BLaER1 (cell line): ENCODE data around the gene BANP.
A peak's percentile ranks its signal among the peaks of the same experiment; 100 is the strongest.

Experiments
- H3K27ac ChIP-seq: shearing (Covaris generic); formaldehyde crosslinking; 2 replicates; pipeline ENCODE4 v1.8.1; 2022
- H3K27me3 ChIP-seq: shearing (Covaris generic); formaldehyde crosslinking; 2 replicates; pipeline ENCODE4 v1.8.1; 2022
- H3K36me3 ChIP-seq: shearing (Covaris generic); formaldehyde crosslinking; 2 replicates; pipeline ENCODE4 v1.8.1; 2022
- H3K4me1 ChIP-seq: shearing (Covaris generic); formaldehyde crosslinking; 2 replicates; pipeline ENCODE4 v1.8.1; 2022
- H3K4me2 ChIP-seq: shearing (Covaris generic); formaldehyde crosslinking; 2 replicates; pipeline ENCODE4 v1.8.1; 2022
- H3K4me3 ChIP-seq: shearing (Covaris generic); formaldehyde crosslinking; 2 replicates; pipeline ENCODE4 v1.8.1; 2022
- H3K9ac ChIP-seq: shearing (Covaris generic); formaldehyde crosslinking; 2 replicates; pipeline ENCODE4 v1.8.1; 2022
- H3K9me3 ChIP-seq: shearing (Covaris generic); formaldehyde crosslinking; 2 replicates; pipeline ENCODE4 v1.8.1; 2022
- H4K20me1 ChIP-seq: shearing (Covaris generic); formaldehyde crosslinking; 2 replicates; pipeline ENCODE4 v1.8.1; 2022
- Cebpa-rat ChIP-seq: shearing (Covaris generic); IDR thresholded peaks from 2 replicates; pipeline ENCODE4 v1.8.1; 2022

Gene BANP

DNA sequence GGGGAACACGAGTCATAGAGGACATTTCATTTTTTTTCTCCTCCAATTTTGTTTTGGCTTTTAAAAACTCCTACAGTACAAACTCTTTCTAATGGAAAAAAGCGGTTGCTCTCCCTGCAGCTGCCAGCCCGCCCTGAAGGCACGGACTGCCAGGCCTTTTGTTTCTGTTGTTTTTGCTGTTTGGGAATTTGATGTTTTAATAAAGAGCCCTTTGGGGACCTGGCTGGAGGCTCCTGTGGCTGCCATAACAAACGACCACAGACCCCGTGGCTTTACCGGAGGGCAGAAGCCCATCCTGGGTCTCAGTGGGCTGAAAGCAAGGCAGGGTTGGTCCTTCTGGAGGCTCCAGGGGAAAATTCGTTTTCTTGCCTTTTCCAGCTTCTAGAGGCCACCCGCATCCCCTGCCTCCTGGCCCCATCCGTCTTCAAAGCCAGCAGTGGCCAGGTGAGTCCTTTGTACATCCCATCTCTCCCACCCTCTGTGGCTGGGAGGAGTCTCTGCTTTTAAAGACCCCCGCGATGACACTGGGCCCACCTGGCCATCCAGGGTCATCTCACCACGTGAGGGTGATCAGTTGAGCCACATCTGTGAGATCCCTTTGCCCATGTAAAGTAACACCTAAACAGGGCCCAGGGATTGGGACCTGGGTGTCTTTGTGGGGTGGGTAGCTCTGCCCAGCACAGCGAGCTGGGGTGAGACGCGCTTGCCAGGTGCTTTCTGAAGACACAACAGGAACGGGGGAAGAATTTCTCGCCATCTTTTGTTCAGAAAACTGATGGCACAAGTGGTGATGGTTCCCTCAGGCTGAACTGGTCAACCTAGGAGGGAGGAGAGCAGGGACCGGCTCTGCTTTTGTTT, 113.9 kb downstream of the BANP start:
- no peak for TF ChIP-seq Cebpa-rat
- peaks cover 72% of the 10 kb centered on the region for H3K4me1 ChIP-seq
- H3K36me3 ChIP-seq, result peaks cover 19% of the 10 kb centered on the region
- no peak overlapping the region for H3K4me3 ChIP-seq
- H3K27ac ChIP-seq, result peak overlapping the region; percentile 91
- H3K9ac ChIP-seq, result peak overlapping the region; percentile 61
- peaks cover 7% of the 10 kb centered on the region; the same call in 1 of the 2 replicates for H4K20me1 ChIP-seq
- H3K27me3 ChIP-seq, result no peaks in the 10 kb centered on the region
- H3K9me3 ChIP-seq, result no peaks in the 10 kb centered on the region
- H3K4me2 ChIP-seq, result peak overlapping the region; percentile 91

DNA sequence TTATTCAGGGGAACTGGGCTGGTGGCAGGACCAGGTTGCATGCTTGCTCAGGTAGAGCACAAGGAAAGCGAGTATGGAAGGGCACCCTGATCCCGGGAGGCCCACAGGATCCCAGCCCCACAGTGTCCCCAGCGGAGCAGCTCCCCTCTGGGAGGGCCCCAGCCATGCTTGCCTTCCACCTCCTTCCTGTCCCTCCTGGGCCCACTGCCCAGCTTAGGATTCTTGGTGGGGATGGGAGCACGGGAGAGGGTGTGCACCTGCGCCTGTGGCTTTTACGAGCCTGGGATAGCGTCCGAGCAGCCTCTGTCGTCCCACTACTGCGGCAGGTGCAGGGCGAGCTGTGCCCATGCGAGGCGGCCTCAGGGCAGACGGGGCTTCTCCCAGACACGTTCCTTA, 114.5 kb downstream of the BANP start:
- Histone ChIP-seq H3K9ac (peak overlapping the region; percentile 31), H3K9me3 (no peaks in the 10 kb centered on the region), H3K4me2 (peak overlapping the region; percentile 91), H3K27ac (peak overlapping the region; percentile 91), H3K4me1 (peaks cover 78% of the 10 kb centered on the region), H3K4me3 (no peak overlapping the region), H4K20me1 (peaks cover 7% of the 10 kb centered on the region; the same call in 1 of the 2 replicates), H3K36me3 (peaks cover 14% of the 10 kb centered on the region), H3K27me3 (no peaks in the 10 kb centered on the region)
- no peak for TF ChIP-seq Cebpa-rat

DNA sequence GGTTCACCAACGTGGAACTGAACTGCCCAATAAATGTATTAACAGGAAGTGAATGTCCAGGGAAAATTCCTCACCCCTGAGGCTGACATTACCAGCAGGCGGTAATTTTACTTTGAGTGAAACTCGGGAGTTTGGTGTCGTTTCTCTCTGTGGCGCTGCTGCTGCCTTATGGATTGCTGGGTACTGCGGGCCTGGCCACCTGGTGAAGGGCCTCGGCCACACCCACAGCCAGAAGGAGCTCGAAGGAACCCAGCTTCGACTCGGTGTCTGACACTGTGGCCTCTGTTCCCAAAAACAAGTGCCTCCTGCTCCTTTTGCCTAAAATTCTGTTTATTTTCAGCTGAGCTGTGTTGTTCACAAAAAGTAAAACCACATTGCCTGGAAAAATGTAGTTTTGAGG, 115.0 kb downstream of the BANP start:
- TF ChIP-seq Cebpa-rat, result no peak
- H3K4me1 ChIP-seq, result peaks cover 83% of the 10 kb centered on the region
- H3K9ac ChIP-seq, result peak overlapping the region; percentile 31; the same call in 1 of the 2 replicates
- H3K27me3 ChIP-seq, result no peaks in the 10 kb centered on the region
- H3K9me3 ChIP-seq, result no peaks in the 10 kb centered on the region
- peak overlapping the region; percentile 91 for H3K27ac ChIP-seq
- no peak overlapping the region for H3K4me3 ChIP-seq
- H4K20me1 ChIP-seq, result peaks cover 7% of the 10 kb centered on the region; the same call in 1 of the 2 replicates
- H3K36me3 ChIP-seq, result peaks cover 10% of the 10 kb centered on the region
- peak overlapping the region; percentile 91 for H3K4me2 ChIP-seq

DNA sequence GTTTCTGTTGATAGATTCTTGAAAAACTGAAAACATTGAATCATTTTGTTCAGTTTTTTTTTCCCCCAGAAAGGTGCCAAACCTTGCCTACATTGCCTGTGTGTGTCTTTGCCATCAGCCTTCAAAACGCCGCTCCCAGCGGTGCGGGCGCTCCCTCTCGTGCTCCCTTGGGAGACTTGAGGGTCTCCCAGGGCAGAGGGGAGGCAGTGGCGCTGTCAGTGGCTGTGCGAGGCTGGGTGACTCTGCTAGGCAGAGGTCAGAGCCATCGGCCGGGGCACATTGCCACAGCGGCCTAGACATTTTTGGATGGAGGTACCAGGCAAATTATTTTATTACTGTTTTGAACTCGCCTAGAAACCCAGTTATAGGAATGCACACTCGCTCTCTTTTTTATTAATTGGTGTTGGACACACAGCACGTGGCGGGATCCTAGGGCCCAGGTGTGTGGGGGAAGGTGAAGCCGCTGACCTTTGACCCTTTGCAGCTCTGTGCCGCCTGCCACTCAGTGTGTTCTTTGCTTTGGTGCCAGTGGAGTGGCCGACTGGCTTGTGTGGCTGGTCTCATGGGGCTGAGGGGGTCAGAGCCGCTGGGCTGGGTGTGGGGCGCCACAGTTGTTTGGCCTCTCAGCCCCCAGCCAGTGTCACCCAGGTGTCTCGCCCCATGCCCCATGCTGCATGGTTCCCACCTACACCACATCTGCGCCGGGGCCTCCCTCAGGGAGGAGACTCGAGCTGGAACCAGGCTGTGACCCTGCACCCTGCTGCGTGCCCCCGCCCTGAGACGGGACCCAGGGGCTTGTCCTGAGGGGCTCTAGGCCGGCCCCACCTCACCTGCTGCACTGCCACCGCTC, 115.7 kb downstream of the BANP start:
- H3K27ac ChIP-seq, result peak overlapping the region; percentile 91
- H3K4me2 ChIP-seq, result peak overlapping the region; percentile 91
- no peak for TF ChIP-seq Cebpa-rat
- H3K4me3 ChIP-seq, result no peak overlapping the region; the same call in 1 of the 2 replicates
- no peaks in the 10 kb centered on the region for H3K27me3 ChIP-seq
- H3K4me1 ChIP-seq, result peaks cover 90% of the 10 kb centered on the region
- peaks cover 9% of the 10 kb centered on the region; the same call in 1 of the 2 replicates for H3K36me3 ChIP-seq
- H3K9ac ChIP-seq, result peak overlapping the region; percentile 31
- H4K20me1 ChIP-seq, result peaks cover 7% of the 10 kb centered on the region; the same call in 1 of the 2 replicates
- H3K9me3 ChIP-seq, result no peaks in the 10 kb centered on the region

DNA sequence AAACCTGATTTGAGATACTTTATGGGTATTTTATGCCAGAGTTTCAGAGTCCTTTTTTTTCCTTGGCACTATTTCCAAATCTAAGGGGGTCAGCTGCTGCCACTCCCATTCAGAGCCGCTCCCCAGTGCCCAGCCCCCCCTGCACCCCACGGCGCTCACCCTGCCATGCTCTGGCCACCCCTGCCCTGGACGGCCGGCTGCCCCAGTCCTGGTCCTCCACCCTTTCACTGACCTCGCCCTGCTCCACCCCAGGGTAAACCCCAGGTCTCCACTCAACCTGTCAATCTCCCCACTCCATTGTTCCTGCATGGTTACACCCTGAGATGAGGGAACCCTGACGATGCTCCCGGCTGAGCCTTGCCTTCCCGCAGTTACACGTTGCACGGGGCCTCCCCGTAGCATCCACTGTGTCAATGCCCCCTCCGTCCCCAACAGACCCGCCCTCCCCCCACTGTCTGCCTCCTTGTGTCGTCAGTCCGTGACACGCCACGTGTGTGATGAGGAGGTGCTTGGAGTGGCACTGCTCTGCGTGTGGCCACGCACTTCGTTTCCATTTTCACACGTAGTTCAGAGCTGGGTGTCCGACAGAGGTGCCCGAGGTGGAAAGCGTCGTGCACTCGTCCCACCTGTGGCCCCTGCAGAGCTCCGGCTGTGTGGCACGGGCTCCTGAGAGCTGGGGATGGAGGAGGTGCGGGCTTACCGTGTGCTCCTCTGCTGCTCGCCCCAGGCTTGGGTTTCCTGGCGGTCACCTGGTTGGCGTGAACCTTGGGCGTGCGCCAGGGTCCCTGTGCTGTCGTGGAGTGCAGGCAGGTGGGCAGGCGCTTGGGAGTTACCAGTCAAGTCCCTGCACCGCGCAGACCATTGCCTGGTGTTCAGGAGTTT, 116.5 kb downstream of the BANP start:
- peak overlapping the region; percentile 91 for H3K27ac ChIP-seq
- H3K9ac ChIP-seq, result peak overlapping the region; percentile 71
- peaks cover 12% of the 10 kb centered on the region for H3K36me3 ChIP-seq
- H3K4me2 ChIP-seq, result peak overlapping the region; percentile 91
- no peaks in the 10 kb centered on the region for H3K27me3 ChIP-seq
- peaks cover 98% of the 10 kb centered on the region for H3K4me1 ChIP-seq
- peaks cover 7% of the 10 kb centered on the region; the same call in 1 of the 2 replicates for H4K20me1 ChIP-seq
- H3K9me3 ChIP-seq, result no peaks in the 10 kb centered on the region
- peak overlapping the region; percentile 54 for H3K4me3 ChIP-seq
- no peak for TF ChIP-seq Cebpa-rat

DNA sequence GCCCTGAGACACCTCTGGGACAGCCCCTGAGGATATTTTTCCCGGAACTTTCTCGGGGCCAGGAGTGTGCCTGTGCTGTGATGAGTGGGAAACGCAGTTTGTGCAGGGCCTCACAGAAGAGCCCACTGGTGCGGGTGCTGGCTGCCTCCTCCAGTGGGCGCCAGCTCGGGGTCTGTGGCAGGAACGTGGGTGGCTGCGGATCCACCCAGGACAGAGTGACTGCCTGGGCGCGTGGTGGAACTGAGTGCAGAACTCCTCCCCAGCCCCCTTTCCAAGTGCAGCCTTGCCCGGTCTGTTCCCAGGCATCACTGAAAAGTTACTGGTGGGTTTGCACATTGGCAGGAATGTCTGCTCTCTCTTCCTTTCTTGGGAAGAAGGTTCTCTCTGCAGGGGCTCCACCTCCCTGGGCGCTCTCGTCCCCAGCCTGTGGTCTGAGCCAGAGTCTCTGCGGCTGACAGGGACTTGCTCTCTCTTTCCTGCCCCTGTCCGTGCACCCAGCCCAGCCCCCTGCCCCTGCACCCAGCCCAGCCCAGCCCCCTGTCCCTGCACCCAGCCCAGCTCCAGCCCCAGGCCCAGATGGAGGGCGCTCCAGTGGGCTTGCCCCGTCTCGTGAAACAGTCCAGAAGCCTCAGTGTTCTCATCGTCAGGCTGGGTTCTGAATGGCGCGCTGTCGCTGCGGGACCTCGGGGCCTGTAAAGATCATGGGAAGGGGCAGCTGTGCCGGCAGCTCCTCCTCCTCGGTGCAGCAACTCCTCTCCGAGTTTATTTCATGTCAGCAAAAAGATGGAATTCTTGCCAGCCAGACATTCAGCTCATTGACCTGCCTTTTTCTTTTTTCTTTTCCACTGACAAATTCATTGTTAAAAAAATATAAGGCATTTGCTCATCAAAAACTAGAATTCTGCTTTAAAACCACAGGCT, 117.5 kb downstream of the BANP start:
- TF ChIP-seq Cebpa-rat, result no peak
- peaks cover 93% of the 10 kb centered on the region for H3K4me1 ChIP-seq
- H3K4me3 ChIP-seq, result peak overlapping the region; percentile 54
- H4K20me1 ChIP-seq, result peaks cover 7% of the 10 kb centered on the region; the same call in 1 of the 2 replicates
- H3K9ac ChIP-seq, result peak overlapping the region; percentile 71
- no peaks in the 10 kb centered on the region for H3K9me3 ChIP-seq
- H3K27me3 ChIP-seq, result no peaks in the 10 kb centered on the region
- peaks cover 19% of the 10 kb centered on the region for H3K36me3 ChIP-seq
- peak overlapping the region; percentile 91 for H3K27ac ChIP-seq
- H3K4me2 ChIP-seq, result peak overlapping the region; percentile 91

DNA sequence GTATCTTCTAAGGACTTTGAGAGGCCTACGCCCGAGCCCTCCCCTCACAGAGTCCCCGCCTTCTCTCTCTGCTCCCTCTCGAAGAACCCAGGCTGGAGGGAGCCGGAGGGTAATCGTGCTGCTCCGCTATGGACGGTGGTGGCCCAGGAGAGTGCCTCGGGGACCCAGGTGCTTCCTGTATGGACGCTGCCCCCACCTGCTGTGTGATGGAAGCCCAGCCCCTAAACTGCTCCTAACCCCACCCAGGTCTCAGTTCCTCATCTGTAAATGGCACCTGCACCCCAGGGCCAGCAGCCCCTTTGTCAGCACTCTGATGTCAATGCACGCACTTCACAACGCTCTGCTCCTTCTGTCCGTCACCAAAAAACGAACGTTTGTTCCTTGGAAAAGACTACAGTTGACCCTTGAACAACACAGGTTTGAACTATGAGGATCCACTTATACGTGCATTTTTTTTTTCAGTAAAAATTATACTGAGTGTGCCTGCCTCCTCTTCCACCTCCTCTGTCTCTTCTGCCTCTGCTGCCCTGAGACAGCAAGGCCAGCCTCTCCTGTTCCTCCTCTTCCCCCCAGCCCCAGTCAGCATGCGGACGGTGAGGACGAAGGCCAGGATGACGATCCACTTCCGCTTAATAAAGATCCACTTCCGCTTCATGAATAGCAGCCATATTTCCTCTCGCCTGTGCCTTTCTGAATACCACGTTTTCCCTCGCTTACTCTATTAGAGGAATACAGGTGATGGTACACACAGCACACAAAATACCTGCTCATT, 118.3 kb downstream of the BANP start:
- Histone ChIP-seq H3K9ac (peak overlapping the region; percentile 71), H3K36me3 (peaks cover 23% of the 10 kb centered on the region), H3K4me3 (peak overlapping the region; percentile 54), H3K4me1 (peaks cover 90% of the 10 kb centered on the region), H3K9me3 (no peaks in the 10 kb centered on the region), H3K27me3 (no peaks in the 10 kb centered on the region), H3K27ac (peak overlapping the region; percentile 91), H4K20me1 (peaks cover 7% of the 10 kb centered on the region; the same call in 1 of the 2 replicates), H3K4me2 (peak overlapping the region; percentile 91)
- no peak for TF ChIP-seq Cebpa-rat

DNA sequence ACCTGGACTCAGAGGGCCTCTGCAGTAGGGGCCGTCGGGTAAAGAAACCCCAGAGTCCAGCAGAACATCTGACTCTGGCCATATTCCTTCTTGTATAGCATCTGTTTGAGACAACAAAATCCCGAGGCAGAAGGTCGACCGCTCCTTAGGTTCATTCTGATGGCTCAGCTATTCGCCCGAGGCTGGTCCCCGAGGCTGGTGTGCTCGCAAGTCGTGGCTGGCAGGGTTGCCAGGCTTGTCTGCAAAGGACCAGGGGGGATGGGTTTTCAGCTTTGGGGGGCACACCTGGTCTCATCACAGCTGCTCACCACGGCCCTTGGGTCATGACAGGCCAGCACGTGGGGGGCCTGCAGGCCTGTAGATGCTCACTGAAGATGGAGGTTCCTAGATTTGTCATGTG, 119.1 kb downstream of the BANP start:
- peak overlapping the region; percentile 91 for H3K4me2 ChIP-seq
- H3K27ac ChIP-seq, result peak overlapping the region; percentile 91
- peak overlapping the region; percentile 71 for H3K9ac ChIP-seq
- peaks cover 7% of the 10 kb centered on the region; the same call in 1 of the 2 replicates for H4K20me1 ChIP-seq
- H3K27me3 ChIP-seq, result no peaks in the 10 kb centered on the region
- H3K9me3 ChIP-seq, result no peaks in the 10 kb centered on the region
- no peak overlapping the region for H3K4me3 ChIP-seq
- TF ChIP-seq Cebpa-rat, result no peak
- H3K4me1 ChIP-seq, result peaks cover 90% of the 10 kb centered on the region
- H3K36me3 ChIP-seq, result peaks cover 26% of the 10 kb centered on the region
